Measurements from ENCODE around the gene MAB21L4. TPM values are rescaled to one million over a fixed set of nuclear protein-coding genes. Genes with fewer than 3 reads are reported as not detected.

The MAB21L4 gene
- total and polyA plus RNA-seq, 9 donors: 0.04 to 0.48 (median 0.23) TPM; not detected in 4

DNA sequence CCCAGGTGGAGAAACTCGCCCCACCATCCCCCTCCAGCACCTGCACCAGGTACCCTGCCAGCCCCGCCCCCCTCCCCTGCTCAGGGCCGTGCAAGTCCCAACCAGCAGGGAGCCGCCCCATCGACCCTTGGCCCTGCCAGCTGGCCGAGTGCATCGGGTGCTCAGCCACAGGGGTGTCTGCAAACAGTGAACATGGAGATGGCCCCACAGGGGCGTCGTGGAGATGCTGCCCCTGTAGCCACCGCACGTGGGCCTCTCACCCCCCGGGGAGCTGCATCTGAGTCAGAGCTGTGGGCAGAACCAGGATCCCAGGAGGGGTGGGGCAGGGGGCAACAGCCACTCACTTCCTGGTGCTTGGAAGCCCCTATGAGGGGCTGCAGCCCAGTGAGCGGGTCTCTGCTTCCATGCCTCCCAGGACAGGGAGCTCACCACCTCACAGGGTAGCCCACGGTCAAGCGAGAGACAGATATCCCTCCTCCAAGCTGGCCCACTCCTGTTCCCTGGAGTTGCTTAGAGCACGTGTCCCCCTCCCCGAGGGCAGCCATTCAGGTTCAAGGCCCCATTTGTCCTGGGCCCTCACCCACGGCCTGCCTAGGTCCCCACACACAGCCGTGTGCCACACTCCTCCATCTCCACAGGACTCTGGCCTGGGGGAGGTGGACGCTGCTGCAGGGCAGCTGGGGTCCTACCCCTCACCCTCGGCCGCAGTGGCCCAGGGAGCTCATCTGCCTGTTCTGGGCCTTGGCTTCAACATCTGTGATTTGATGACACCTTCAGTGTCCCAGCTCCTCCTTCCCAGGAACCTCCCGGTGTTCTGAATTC, 1.1 kb upstream of the MAB21L4 start:
- no peak overlapping the region for H3K27ac ChIP-seq
- WGBS, 3 donors: 55 to 81% (median 61%) methylated on average over 11 to 23 of the region's 23 CpGs
- intact Hi-C loops (cut with DNase I): no loop called here
- H3K27me3 ChIP-seq: no peaks in the 10 kb centered on the region
- no peak for DNase-seq
- no peaks in the 10 kb centered on the region for H3K9me3 ChIP-seq
- H3K4me1 ChIP-seq (ENCODE audit: insufficient read depth): no peaks in the 10 kb centered on the region
- H3K4me3 ChIP-seq: no peak overlapping the region
- TF ChIP-seq EP300 (IDR thresholded peaks at IDR 0.05) (no peak), POLR2A (IDR thresholded peaks at IDR 0.05) (no peak)
- TF ChIP-seq, protein P1, sequence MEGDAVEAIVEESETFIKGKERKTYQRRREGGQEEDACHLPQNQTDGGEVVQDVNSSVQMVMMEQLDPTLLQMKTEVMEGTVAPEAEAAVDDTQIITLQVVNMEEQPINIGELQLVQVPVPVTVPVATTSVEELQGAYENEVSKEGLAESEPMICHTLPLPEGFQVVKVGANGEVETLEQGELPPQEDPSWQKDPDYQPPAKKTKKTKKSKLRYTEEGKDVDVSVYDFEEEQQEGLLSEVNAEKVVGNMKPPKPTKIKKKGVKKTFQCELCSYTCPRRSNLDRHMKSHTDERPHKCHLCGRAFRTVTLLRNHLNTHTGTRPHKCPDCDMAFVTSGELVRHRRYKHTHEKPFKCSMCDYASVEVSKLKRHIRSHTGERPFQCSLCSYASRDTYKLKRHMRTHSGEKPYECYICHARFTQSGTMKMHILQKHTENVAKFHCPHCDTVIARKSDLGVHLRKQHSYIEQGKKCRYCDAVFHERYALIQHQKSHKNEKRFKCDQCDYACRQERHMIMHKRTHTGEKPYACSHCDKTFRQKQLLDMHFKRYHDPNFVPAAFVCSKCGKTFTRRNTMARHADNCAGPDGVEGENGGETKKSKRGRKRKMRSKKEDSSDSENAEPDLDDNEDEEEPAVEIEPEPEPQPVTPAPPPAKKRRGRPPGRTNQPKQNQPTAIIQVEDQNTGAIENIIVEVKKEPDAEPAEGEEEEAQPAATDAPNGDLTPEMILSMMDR (IDR thresholded peaks at IDR 0.05): no peak
- no peaks in the 10 kb centered on the region for H3K36me3 ChIP-seq

GRCh38 chr2:240896394-240896793, 438 bp upstream of the MAB21L4 start:
- intact Hi-C loops (cut with DNase I): no loop called here
- 54 to 56% (median 55%) methylated on average over 3 to 7 of the region's 7 CpGs for WGBS, 3 donors
- no peak overlapping the region for H3K27ac ChIP-seq
- no peaks in the 10 kb centered on the region for H3K4me1 ChIP-seq (ENCODE audit: insufficient read depth)
- TF ChIP-seq POLR2A (IDR thresholded peaks at IDR 0.05): no peak
- TF ChIP-seq EP300 (IDR thresholded peaks at IDR 0.05): no peak
- TF ChIP-seq, protein P1 (IDR thresholded peaks at IDR 0.05): no peak
- no peak for DNase-seq
- H3K9me3 ChIP-seq: no peaks in the 10 kb centered on the region
- no peaks in the 10 kb centered on the region for H3K36me3 ChIP-seq
- no peak overlapping the region for H3K4me3 ChIP-seq
- H3K27me3 ChIP-seq: no peaks in the 10 kb centered on the region

GRCh38 chr2:240894836-240895558, 959 bp downstream of the MAB21L4 start:
- TF ChIP-seq EP300 (IDR thresholded peaks at IDR 0.05): no peak
- no peak for TF ChIP-seq POLR2A (IDR thresholded peaks at IDR 0.05)
- TF ChIP-seq, protein P1 (IDR thresholded peaks at IDR 0.05): no peak
- DNase-seq: no peak

GRCh38 chr2:240894006-240894405, 1.9 kb downstream of the MAB21L4 start:
- no peaks in the 10 kb centered on the region for H3K36me3 ChIP-seq
- no peaks in the 10 kb centered on the region for H3K27me3 ChIP-seq
- no peak for DNase-seq
- H3K4me3 ChIP-seq: no peak overlapping the region
- TF ChIP-seq POLR2A (IDR thresholded peaks at IDR 0.05) (no peak), EP300 (IDR thresholded peaks at IDR 0.05) (no peak)
- TF ChIP-seq, protein P1 (IDR thresholded peaks at IDR 0.05): no peak
- WGBS, 3 donors: 69 to 89% (median 70%) methylated on average over 7 to 9 of the region's 9 CpGs
- no peaks in the 10 kb centered on the region for H3K4me1 ChIP-seq (ENCODE audit: insufficient read depth)
- intact Hi-C loops (cut with DNase I): no loop called here
- H3K9me3 ChIP-seq: no peaks in the 10 kb centered on the region
- H3K27ac ChIP-seq: no peak overlapping the region

More at GRCh38 chr2:240894836-240895558, 959 bp downstream of the MAB21L4 start:
- Histone ChIP-seq H3K27ac (no peak overlapping the region), H3K4me1 (ENCODE audit: insufficient read depth) (no peaks in the 10 kb centered on the region), H3K4me3 (no peak overlapping the region), H3K9me3 (no peaks in the 10 kb centered on the region), H3K27me3 (no peaks in the 10 kb centered on the region), H3K36me3 (no peaks in the 10 kb centered on the region)
- intact Hi-C loops (cut with DNase I): no loop called here
- WGBS, 3 donors: 84 to 86% (median 85%) methylated on average over 28 of the region's 28 CpGs
